HuH-7.5 (cell line): Measurements from ENCODE around the gene NTN5.
"Not testable (repeated sequence)": the region's sequence is repeated elsewhere in the genome, so short reads cannot be mapped to it uniquely, and the experiment has no call there.

Experiments
- DNase-seq: peaks from one replicate; pipeline ENCODE4 v3.0.0; 2011; ENCODE audit warnings: low spot score

Gene NTN5

GRCh38 chr19:48672994-48673393, at the start of gene NTN5:
TSS of gene NTN5 (minus strand) at chr19:48673017. CDS start at chr19:48670986, 2,031 bp downstream.
- DNase-seq, result no peak

- DNase-seq, result no peak
Measured at GRCh38 chr19:48722196-48722708, 49.4 kb upstream of the NTN5 start.

- peak; percentile 100 for DNase-seq
Measured at GRCh38 chr19:48720613-48721296, 47.9 kb upstream of the NTN5 start.

GRCh38 chr19:48720251-48720612, 47.4 kb upstream of the NTN5 start:
- DNase-seq, result no peak

GRCh38 chr19:48719263-48720171, 46.7 kb upstream of the NTN5 start, which contains the start of gene MAMSTR:
TSS of gene MAMSTR (minus strand) at chr19:48719725. CDS start at chr19:48719031, 694 bp downstream.
- no peak for DNase-seq

- DNase-seq, result no peak
Measured at GRCh38 chr19:48718711-48719231, 46.0 kb upstream of the NTN5 start.

GRCh38 chr19:48718106-48718505, 45.3 kb upstream of the NTN5 start:
- not testable (repeated sequence) for DNase-seq

GRCh38 chr19:48716562-48717291, 43.9 kb upstream of the NTN5 start:
- DNase-seq, result no peak

- no peak for DNase-seq
Measured at GRCh38 chr19:48715681-48716171, 42.9 kb upstream of the NTN5 start.

- no peak for DNase-seq
Measured at GRCh38 chr19:48714759-48715675, 42.2 kb upstream of the NTN5 start.

GRCh38 chr19:48713864-48714755, 41.3 kb upstream of the NTN5 start:
- peak; percentile 99 for DNase-seq

- no peak for DNase-seq
Measured at GRCh38 chr19:48713041-48713863, 40.4 kb upstream of the NTN5 start.

GRCh38 chr19:48711106-48711662, 38.4 kb upstream of the NTN5 start:
- no peak for DNase-seq

- no peak for DNase-seq
Measured at GRCh38 chr19:48708471-48708870, 35.7 kb upstream of the NTN5 start.

GRCh38 chr19:48705431-48705830, 32.6 kb upstream of the NTN5 start:
- DNase-seq, result no peak

GRCh38 chr19:48703316-48703715, 30.5 kb upstream of the NTN5 start:
- DNase-seq, result no peak

GRCh38 chr19:48702701-48703100, 29.9 kb upstream of the NTN5 start:
- no peak for DNase-seq

- DNase-seq, result no peak
Measured at GRCh38 chr19:48698046-48698445, 25.2 kb upstream of the NTN5 start.
